Fibroblast of villous mesenchyme (primary cell): ENCODE measurements around the gene CLC. TPM values are rescaled to one million over a fixed set of nuclear protein-coding genes. Genes with fewer than 3 reads are reported as not detected.

Source experiments
- DNase-seq: peaks from one replicate; pipeline ENCODE4 v3.0.0-alpha.2; 2010; ENCODE audit warnings: low read depth
- H3K4me3 ChIP-seq: 2 replicates; pipeline ENCODE4 v1.5.1; 2011; ENCODE audit warnings: low read depth, mild to moderate bottlenecking, low read length
- total RNA-seq: library from RNA; depleted of rRNA; stranded (reverse); fragments of >200 nt; gene quantifications from 2 replicates; pipeline ENCODE4 v1.2.3, GENCODE V29; 2012
- TF ChIP-seq, protein P1 (sequence below): IDR thresholded peaks from 2 replicates; pipeline ENCODE4 v1.5.1; 2012; ENCODE audit warnings: low read depth, mild to moderate bottlenecking, low read length; ENCODE audit not compliant: insufficient read depth

The CLC gene
- total RNA-seq, 1 donor = not detected

GRCh38 chr19:39745643-39746042 lies 7.8 kb upstream of the CLC start:
- TF ChIP-seq, protein P1, sequence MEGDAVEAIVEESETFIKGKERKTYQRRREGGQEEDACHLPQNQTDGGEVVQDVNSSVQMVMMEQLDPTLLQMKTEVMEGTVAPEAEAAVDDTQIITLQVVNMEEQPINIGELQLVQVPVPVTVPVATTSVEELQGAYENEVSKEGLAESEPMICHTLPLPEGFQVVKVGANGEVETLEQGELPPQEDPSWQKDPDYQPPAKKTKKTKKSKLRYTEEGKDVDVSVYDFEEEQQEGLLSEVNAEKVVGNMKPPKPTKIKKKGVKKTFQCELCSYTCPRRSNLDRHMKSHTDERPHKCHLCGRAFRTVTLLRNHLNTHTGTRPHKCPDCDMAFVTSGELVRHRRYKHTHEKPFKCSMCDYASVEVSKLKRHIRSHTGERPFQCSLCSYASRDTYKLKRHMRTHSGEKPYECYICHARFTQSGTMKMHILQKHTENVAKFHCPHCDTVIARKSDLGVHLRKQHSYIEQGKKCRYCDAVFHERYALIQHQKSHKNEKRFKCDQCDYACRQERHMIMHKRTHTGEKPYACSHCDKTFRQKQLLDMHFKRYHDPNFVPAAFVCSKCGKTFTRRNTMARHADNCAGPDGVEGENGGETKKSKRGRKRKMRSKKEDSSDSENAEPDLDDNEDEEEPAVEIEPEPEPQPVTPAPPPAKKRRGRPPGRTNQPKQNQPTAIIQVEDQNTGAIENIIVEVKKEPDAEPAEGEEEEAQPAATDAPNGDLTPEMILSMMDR = no peak

DNA sequence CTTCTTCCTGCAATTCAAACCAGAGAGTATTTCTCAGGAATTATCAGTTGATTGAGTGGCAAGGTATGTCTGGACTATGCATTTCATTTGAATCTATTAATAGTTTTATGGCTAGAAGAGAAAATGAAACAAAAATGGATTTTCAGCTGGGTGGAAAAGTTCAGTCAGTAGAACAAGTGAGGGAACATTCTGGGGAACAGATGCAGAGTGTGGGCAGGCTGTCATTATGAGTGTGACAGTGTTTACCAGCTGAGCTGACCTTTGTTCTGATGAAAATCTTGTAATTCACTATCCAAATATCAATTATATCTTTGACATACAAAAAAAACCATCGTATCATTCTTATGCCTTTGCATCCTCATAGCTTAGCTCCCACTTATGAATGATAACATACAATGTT lies 2.6 kb upstream of the CLC start:
- TF ChIP-seq, protein P1 = no peak
- H3K4me3 ChIP-seq = no peak overlapping the region
- DNase-seq = no peak

More at GRCh38 chr19:39745643-39746042, 7.8 kb upstream of the CLC start:
- no peak overlapping the region for H3K4me3 ChIP-seq
- DNase-seq = no peak

- H3K4me3 ChIP-seq = no peak overlapping the region
- no peak for DNase-seq
- TF ChIP-seq, protein P1 = no peak
These were observed 985 bp upstream of the CLC start for GRCh38 chr19:39738814-39739213.

DNA sequence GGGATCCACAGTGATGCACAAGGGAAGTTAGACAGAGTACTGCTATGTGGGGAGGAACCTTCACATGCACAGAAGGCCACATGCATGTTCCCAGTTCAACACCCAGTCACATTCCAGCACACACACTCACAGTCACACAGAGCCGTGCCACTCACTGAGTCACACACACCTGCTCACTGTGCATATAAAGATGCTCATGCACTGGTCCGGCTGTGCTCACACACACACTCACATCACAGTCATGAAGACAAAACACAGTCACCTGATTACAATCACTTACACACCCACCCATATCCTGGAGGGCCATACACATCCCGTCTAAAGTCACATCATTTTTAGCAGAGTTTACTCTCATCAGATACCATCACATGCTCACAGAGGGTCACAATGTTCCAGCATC lies 478 bp downstream of the CLC start:
- no peak overlapping the region for H3K4me3 ChIP-seq
- DNase-seq = no peak

GRCh38 chr19:39736088-39736487 lies 1.7 kb downstream of the CLC start:
- DNase-seq = no peak
- H3K4me3 ChIP-seq = no peak overlapping the region
- TF ChIP-seq, protein P1 = no peak

More for the DNA sequence above, 478 bp downstream of the CLC start:
- TF ChIP-seq, protein P1 = no peak

GRCh38 chr19:39735688-39736087 lies 2.1 kb downstream of the CLC start:
- DNase-seq = no peak
- TF ChIP-seq, protein P1 = no peak
- no peak overlapping the region for H3K4me3 ChIP-seq

DNA sequence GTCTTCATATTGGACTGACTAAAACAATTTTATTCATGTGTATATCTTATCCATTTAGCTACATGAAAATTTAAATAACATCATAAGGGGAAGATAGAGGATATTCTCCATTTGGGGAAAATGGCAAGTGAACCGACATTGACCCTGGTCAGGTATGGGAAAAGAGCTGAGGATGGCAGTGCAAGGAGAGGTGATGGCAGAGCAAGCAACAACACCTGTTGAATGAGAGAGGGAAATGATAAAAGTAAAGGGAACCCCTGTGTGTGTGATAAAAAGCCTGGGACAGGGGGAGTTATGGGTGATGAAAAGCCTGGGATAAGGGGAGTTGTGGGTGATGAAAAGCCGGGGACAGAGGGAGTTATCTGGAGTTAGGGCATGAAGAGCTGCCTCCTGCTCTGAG lies 4.0 kb downstream of the CLC start:
- no peak overlapping the region for H3K4me3 ChIP-seq
- DNase-seq = no peak
- TF ChIP-seq, protein P1 = no peak
